Measurements from ENCODE around the gene ALG10B.
"Not testable (repeated sequence)": the region's sequence is repeated elsewhere in the genome, so short reads cannot be mapped to it uniquely, and the experiment has no call there.

Gene ALG10B

GRCh38 chr12:38316391-38317129 is at the start of gene ALG10B:
ALG10B (plus strand) TSS chr12:38316774; CDS start chr12:38316894, 120 bp downstream.
- H3K27me3 ChIP-seq (ENCODE audit: control insufficient read depth, insufficient read depth, low read length): no peaks in the 10 kb centered on the region
- H3K4me3 ChIP-seq (ENCODE audit: low read depth, low read length): peak within 1 kb of the TSS; percentile 85
- H3K9ac ChIP-seq (ENCODE audit: low read depth, low read length): peak within 1 kb of the TSS; percentile 83
- no peaks in the 10 kb centered on the region for H3K4me1 ChIP-seq (ENCODE audit: control insufficient read depth, insufficient read depth, low read length)
- H3K9me3 ChIP-seq (ENCODE audit: control insufficient read depth, insufficient read depth, low read length): no peaks in the 10 kb centered on the region
- no peaks in the 10 kb centered on the region for H3K36me3 ChIP-seq (ENCODE audit: control insufficient read depth, insufficient read depth, low read length)

- H3K27me3 ChIP-seq (ENCODE audit: control insufficient read depth, insufficient read depth, low read length): no peaks in the 10 kb centered on the region
- no peaks in the 10 kb centered on the region for H3K36me3 ChIP-seq (ENCODE audit: control insufficient read depth, insufficient read depth, low read length)
- peaks cover 16% of the 10 kb centered on the region for H3K9me3 ChIP-seq (ENCODE audit: control insufficient read depth, insufficient read depth, low read length)
- no peak overlapping the region for H3K4me3 ChIP-seq (ENCODE audit: low read depth, low read length)
- no peak overlapping the region for H3K9ac ChIP-seq (ENCODE audit: low read depth, low read length)
- H3K4me1 ChIP-seq (ENCODE audit: control insufficient read depth, insufficient read depth, low read length): no peaks in the 10 kb centered on the region
Measured at GRCh38 chr12:38268612-38269011, 48.0 kb upstream of the ALG10B start.

GRCh38 chr12:38269897-38270296 is 46.7 kb upstream of the ALG10B start:
- H3K9me3 ChIP-seq (ENCODE audit: control insufficient read depth, insufficient read depth, low read length): peaks cover 16% of the 10 kb centered on the region
- H3K4me3 ChIP-seq (ENCODE audit: low read depth, low read length): no peak overlapping the region
- H3K4me1 ChIP-seq (ENCODE audit: control insufficient read depth, insufficient read depth, low read length): no peaks in the 10 kb centered on the region
- no peaks in the 10 kb centered on the region for H3K27me3 ChIP-seq (ENCODE audit: control insufficient read depth, insufficient read depth, low read length)
- H3K9ac ChIP-seq (ENCODE audit: low read depth, low read length): no peak overlapping the region
- H3K36me3 ChIP-seq (ENCODE audit: control insufficient read depth, insufficient read depth, low read length): no peaks in the 10 kb centered on the region

GRCh38 chr12:38279756-38280155 is 36.8 kb upstream of the ALG10B start:
- Histone ChIP-seq H3K27me3 (ENCODE audit: control insufficient read depth, insufficient read depth, low read length) (no peaks in the 10 kb centered on the region), H3K9ac (ENCODE audit: low read depth, low read length) (no peak overlapping the region), H3K36me3 (ENCODE audit: control insufficient read depth, insufficient read depth, low read length) (no peaks in the 10 kb centered on the region), H3K4me3 (ENCODE audit: low read depth, low read length) (no peak overlapping the region), H3K9me3 (ENCODE audit: control insufficient read depth, insufficient read depth, low read length) (peaks cover 3% of the 10 kb centered on the region), H3K4me1 (ENCODE audit: control insufficient read depth, insufficient read depth, low read length) (no peaks in the 10 kb centered on the region)

- no peak overlapping the region for H3K4me3 ChIP-seq (ENCODE audit: low read depth, low read length)
- H3K9ac ChIP-seq (ENCODE audit: low read depth, low read length): no peak overlapping the region
- no peaks in the 10 kb centered on the region for H3K27me3 ChIP-seq (ENCODE audit: control insufficient read depth, insufficient read depth, low read length)
- H3K4me1 ChIP-seq (ENCODE audit: control insufficient read depth, insufficient read depth, low read length): no peaks in the 10 kb centered on the region
- no peaks in the 10 kb centered on the region for H3K36me3 ChIP-seq (ENCODE audit: control insufficient read depth, insufficient read depth, low read length)
- H3K9me3 ChIP-seq (ENCODE audit: control insufficient read depth, insufficient read depth, low read length): peaks cover 3% of the 10 kb centered on the region
Measured at GRCh38 chr12:38282886-38283285, 33.7 kb upstream of the ALG10B start.

- Histone ChIP-seq H3K9me3 (ENCODE audit: control insufficient read depth, insufficient read depth, low read length) (peaks cover 10% of the 10 kb centered on the region), H3K27me3 (ENCODE audit: control insufficient read depth, insufficient read depth, low read length) (no peaks in the 10 kb centered on the region), H3K36me3 (ENCODE audit: control insufficient read depth, insufficient read depth, low read length) (no peaks in the 10 kb centered on the region), H3K9ac (ENCODE audit: low read depth, low read length) (no peak overlapping the region), H3K4me1 (ENCODE audit: control insufficient read depth, insufficient read depth, low read length) (no peaks in the 10 kb centered on the region), H3K4me3 (ENCODE audit: low read depth, low read length) (no peak overlapping the region)
Measured at GRCh38 chr12:38289396-38289795, 27.2 kb upstream of the ALG10B start.

GRCh38 chr12:38291160-38291559 is 25.4 kb upstream of the ALG10B start:
- H3K9me3 ChIP-seq (ENCODE audit: control insufficient read depth, insufficient read depth, low read length): peaks cover 10% of the 10 kb centered on the region
- no peak overlapping the region for H3K9ac ChIP-seq (ENCODE audit: low read depth, low read length)
- no peak overlapping the region for H3K4me3 ChIP-seq (ENCODE audit: low read depth, low read length)
- no peaks in the 10 kb centered on the region for H3K4me1 ChIP-seq (ENCODE audit: control insufficient read depth, insufficient read depth, low read length)
- H3K27me3 ChIP-seq (ENCODE audit: control insufficient read depth, insufficient read depth, low read length): no peaks in the 10 kb centered on the region
- H3K36me3 ChIP-seq (ENCODE audit: control insufficient read depth, insufficient read depth, low read length): no peaks in the 10 kb centered on the region

- H3K9ac ChIP-seq (ENCODE audit: low read depth, low read length); H3K27me3 ChIP-seq (ENCODE audit: control insufficient read depth, insufficient read depth, low read length); H3K4me3 ChIP-seq (ENCODE audit: low read depth, low read length); H3K9me3 ChIP-seq (ENCODE audit: control insufficient read depth, insufficient read depth, low read length); H3K36me3 ChIP-seq (ENCODE audit: control insufficient read depth, insufficient read depth, low read length); H3K4me1 ChIP-seq (ENCODE audit: control insufficient read depth, insufficient read depth, low read length): not testable (repeated sequence)
Measured at GRCh38 chr12:38302972-38303371, 13.6 kb upstream of the ALG10B start.

- H3K36me3 ChIP-seq (ENCODE audit: control insufficient read depth, insufficient read depth, low read length); H3K4me3 ChIP-seq (ENCODE audit: low read depth, low read length); H3K27me3 ChIP-seq (ENCODE audit: control insufficient read depth, insufficient read depth, low read length); H3K9ac ChIP-seq (ENCODE audit: low read depth, low read length); H3K9me3 ChIP-seq (ENCODE audit: control insufficient read depth, insufficient read depth, low read length); H3K4me1 ChIP-seq (ENCODE audit: control insufficient read depth, insufficient read depth, low read length): not testable (repeated sequence)
Measured at GRCh38 chr12:38321966-38322365, 5.4 kb downstream of the ALG10B start.

GRCh38 chr12:38324912-38325311 is 8.3 kb downstream of the ALG10B start:
- H3K9ac ChIP-seq (ENCODE audit: low read depth, low read length): no peak overlapping the region
- no peak overlapping the region for H3K4me3 ChIP-seq (ENCODE audit: low read depth, low read length)
- no peaks in the 10 kb centered on the region for H3K4me1 ChIP-seq (ENCODE audit: control insufficient read depth, insufficient read depth, low read length)
- H3K9me3 ChIP-seq (ENCODE audit: control insufficient read depth, insufficient read depth, low read length): no peaks in the 10 kb centered on the region
- no peaks in the 10 kb centered on the region for H3K27me3 ChIP-seq (ENCODE audit: control insufficient read depth, insufficient read depth, low read length)
- no peaks in the 10 kb centered on the region for H3K36me3 ChIP-seq (ENCODE audit: control insufficient read depth, insufficient read depth, low read length)

GRCh38 chr12:38327356-38327755 is 10.8 kb downstream of the ALG10B start:
- no peak overlapping the region for H3K4me3 ChIP-seq (ENCODE audit: low read depth, low read length)
- H3K4me1 ChIP-seq (ENCODE audit: control insufficient read depth, insufficient read depth, low read length): no peaks in the 10 kb centered on the region
- no peaks in the 10 kb centered on the region for H3K27me3 ChIP-seq (ENCODE audit: control insufficient read depth, insufficient read depth, low read length)
- no peaks in the 10 kb centered on the region for H3K9me3 ChIP-seq (ENCODE audit: control insufficient read depth, insufficient read depth, low read length)
- H3K9ac ChIP-seq (ENCODE audit: low read depth, low read length): no peak overlapping the region
- no peaks in the 10 kb centered on the region for H3K36me3 ChIP-seq (ENCODE audit: control insufficient read depth, insufficient read depth, low read length)

- Histone ChIP-seq H3K27me3 (ENCODE audit: control insufficient read depth, insufficient read depth, low read length) (no peaks in the 10 kb centered on the region), H3K9ac (ENCODE audit: low read depth, low read length) (no peak overlapping the region), H3K4me3 (ENCODE audit: low read depth, low read length) (no peak overlapping the region), H3K4me1 (ENCODE audit: control insufficient read depth, insufficient read depth, low read length) (no peaks in the 10 kb centered on the region), H3K36me3 (ENCODE audit: control insufficient read depth, insufficient read depth, low read length) (no peaks in the 10 kb centered on the region), H3K9me3 (ENCODE audit: control insufficient read depth, insufficient read depth, low read length) (no peaks in the 10 kb centered on the region)
Measured at GRCh38 chr12:38328306-38328895, 11.8 kb downstream of the ALG10B start.
